Neural cell (in vitro differentiated cells): ENCODE results near the gene VSIG8. TPM values are rescaled to one million over a fixed set of nuclear protein-coding genes. Genes with fewer than 3 reads are reported as not detected.

Source experiments
- H2AFZ ChIP-seq: fragments of 200-600, 300-800 bp; sonication (generic), shearing (Covaris generic); 2 replicates; pipeline ENCODE4 v1.6.0; 2014; ENCODE audit warnings: low read depth, mild to moderate bottlenecking, antibody characterized with exemption, low read length, moderate library complexity
- H3F3A ChIP-seq: fragments of 200-600 bp; shearing (Covaris generic); 2 replicates; pipeline ENCODE4 v1.6.1; 2016; ENCODE audit warnings: mild to moderate bottlenecking, moderate library complexity, mixed read lengths, antibody characterized with exemption, low read length; ENCODE audit not compliant: insufficient read depth, poor library complexity, severe bottlenecking
- H3K27ac ChIP-seq: fragments of 200-600, 300-800 bp; sonication (generic), shearing (Covaris generic); 2 replicates; pipeline ENCODE4 v1.5.1; 2014; ENCODE audit warnings: mild to moderate bottlenecking, low read length, moderate library complexity
- H3K27me3 ChIP-seq: fragments of 300-800, 200-600 bp; sonication (generic), shearing (Covaris generic); 2 replicates; pipeline ENCODE4 v1.6.0; 2014; ENCODE audit warnings: mild to moderate bottlenecking, low read depth, low read length, moderate library complexity; ENCODE audit not compliant: insufficient read depth
- H3K36me3 ChIP-seq: fragments of 300-800, 200-600 bp; sonication (generic), shearing (Covaris generic); 2 replicates; pipeline ENCODE4 v1.5.1; 2014; ENCODE audit warnings: mild to moderate bottlenecking, antibody characterized with exemption, low read length, moderate library complexity; ENCODE audit not compliant: insufficient read depth
- H3K4me2 ChIP-seq: fragments of 300-800, 200-600 bp; sonication (generic), shearing (Covaris generic); 2 replicates; pipeline ENCODE4 v1.6.0; 2014; ENCODE audit warnings: mild to moderate bottlenecking, low read length
- H3K4me3 ChIP-seq: fragments of 300-800, 200-600 bp; sonication (generic), shearing (Covaris generic); 2 replicates; pipeline ENCODE4 v1.5.1; 2014; ENCODE audit warnings: mild to moderate bottlenecking, low read length, moderate library complexity
- H3K79me2 ChIP-seq: fragments of 200-600 bp; shearing (Covaris generic); replicated peaks from 2 replicates; pipeline ENCODE4 v1.6.0; 2014; ENCODE audit warnings: mild to moderate bottlenecking, low read length, moderate library complexity; ENCODE audit not compliant: insufficient read depth
- H3K9ac ChIP-seq: fragments of 300-800, 200-600 bp; sonication (generic), shearing (Covaris generic); 2 replicates; pipeline ENCODE4 v1.6.1; 2016; ENCODE audit warnings: mild to moderate bottlenecking, low read length, mixed read lengths
- H3K9me2 ChIP-seq: fragments of 200-600 bp; shearing (Covaris generic); 2 replicates; pipeline ENCODE4 v1.6.1; 2016; ENCODE audit warnings: mild to moderate bottlenecking, low read length, mixed read lengths; ENCODE audit not compliant: insufficient read depth
- H3K9me3 ChIP-seq: fragments of 200-600, 300-800 bp; sonication (generic), shearing (Covaris generic); 2 replicates; pipeline ENCODE4 v1.6.1; 2016; ENCODE audit warnings: mild to moderate bottlenecking, mixed run types, low read length, moderate library complexity, mixed read lengths
- H4K20me1 ChIP-seq: fragments of 200-600 bp; shearing (Covaris generic); 2 replicates; pipeline ENCODE4 v1.6.1; 2016; ENCODE audit warnings: mild to moderate bottlenecking, mixed run types; ENCODE audit not compliant: insufficient read depth
- EZH2 ChIP-seq: fragments of 200-600, 300-800 bp; shearing (Covaris generic), sonication (generic); IDR thresholded peaks from 2 replicates; pipeline ENCODE4 v1.6.1; 2014; ENCODE audit warnings: antibody characterized with exemption, low read length, borderline replicate concordance, mild to moderate bottlenecking; ENCODE audit not compliant: insufficient read depth, poor library complexity, severe bottlenecking
- MXI1 ChIP-seq: fragments of 450-650 bp; conservative IDR thresholded peaks from 2 replicates; pipeline ENCODE4 v1.6.1; 2014; ENCODE audit warnings: antibody characterized with exemption, mild to moderate bottlenecking; ENCODE audit not compliant: poor library complexity, severe bottlenecking
- POLR2AphosphoS5 ChIP-seq: IDR thresholded peaks from 2 replicates; pipeline ENCODE4 v1.6.1; 2012
- RAD21 ChIP-seq: fragments of 450-650 bp; conservative IDR thresholded peaks from 2 replicates; pipeline ENCODE4 v1.6.1; 2014; ENCODE audit warnings: antibody characterized with exemption, mild to moderate bottlenecking, moderate library complexity
- REST ChIP-seq: IDR thresholded peaks from 2 replicates; pipeline ENCODE4 v1.6.1; 2012; ENCODE audit warnings: borderline replicate concordance
- SMC3 ChIP-seq: fragments of 450-650 bp; conservative IDR thresholded peaks from 2 replicates; pipeline ENCODE4 v1.6.1; 2014; ENCODE audit warnings: antibody characterized with exemption, mild to moderate bottlenecking, moderate library complexity; ENCODE audit not compliant: poor library complexity
- TAF1 ChIP-seq: IDR thresholded peaks from 2 replicates; pipeline ENCODE4 v1.6.1; 2012; ENCODE audit warnings: low read depth
- polyA plus RNA-seq: library from polyadenylated mRNA; depleted of rRNA; stranded (reverse); fragments of >200 nt; gene quantifications from 2 replicates; pipeline ENCODE4 v1.2.3, GENCODE V29; 2014
- TF ChIP-seq, protein P1 (sequence below): fragments of 450-650 bp; IDR thresholded peaks from 2 replicates; pipeline ENCODE4 v1.5.1; 2014; ENCODE audit warnings: antibody characterized with exemption, mild to moderate bottlenecking, moderate library complexity; ENCODE audit not compliant: poor library complexity, severe bottlenecking

The VSIG8 gene
- polyA plus RNA-seq, 1 donor from 2014 or later: 0.37 TPM

GRCh38 chr1:159841749-159842148 is 20.7 kb downstream of the VSIG8 start:
- no peak overlapping the region for H2AFZ ChIP-seq
- TF ChIP-seq MXI1 (no peak), POLR2AphosphoS5 (no peak), TAF1 (no peak), REST (no peak), SMC3 (no peak), EZH2 (no peak), RAD21 (no peak)
- TF ChIP-seq, protein P1, sequence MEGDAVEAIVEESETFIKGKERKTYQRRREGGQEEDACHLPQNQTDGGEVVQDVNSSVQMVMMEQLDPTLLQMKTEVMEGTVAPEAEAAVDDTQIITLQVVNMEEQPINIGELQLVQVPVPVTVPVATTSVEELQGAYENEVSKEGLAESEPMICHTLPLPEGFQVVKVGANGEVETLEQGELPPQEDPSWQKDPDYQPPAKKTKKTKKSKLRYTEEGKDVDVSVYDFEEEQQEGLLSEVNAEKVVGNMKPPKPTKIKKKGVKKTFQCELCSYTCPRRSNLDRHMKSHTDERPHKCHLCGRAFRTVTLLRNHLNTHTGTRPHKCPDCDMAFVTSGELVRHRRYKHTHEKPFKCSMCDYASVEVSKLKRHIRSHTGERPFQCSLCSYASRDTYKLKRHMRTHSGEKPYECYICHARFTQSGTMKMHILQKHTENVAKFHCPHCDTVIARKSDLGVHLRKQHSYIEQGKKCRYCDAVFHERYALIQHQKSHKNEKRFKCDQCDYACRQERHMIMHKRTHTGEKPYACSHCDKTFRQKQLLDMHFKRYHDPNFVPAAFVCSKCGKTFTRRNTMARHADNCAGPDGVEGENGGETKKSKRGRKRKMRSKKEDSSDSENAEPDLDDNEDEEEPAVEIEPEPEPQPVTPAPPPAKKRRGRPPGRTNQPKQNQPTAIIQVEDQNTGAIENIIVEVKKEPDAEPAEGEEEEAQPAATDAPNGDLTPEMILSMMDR: no peak
- no peak overlapping the region for H3K4me2 ChIP-seq
- no peaks in the 10 kb centered on the region for H3K36me3 ChIP-seq
- H3K27ac ChIP-seq: no peak overlapping the region
- H3K9me2 ChIP-seq: no peaks in the 10 kb centered on the region
- no peak overlapping the region for H3K4me3 ChIP-seq
- no peaks in the 10 kb centered on the region for H3K79me2 ChIP-seq
- no peaks in the 10 kb centered on the region for H3K9me3 ChIP-seq
- peaks cover 60% of the 10 kb centered on the region for H3K27me3 ChIP-seq
- H3K9ac ChIP-seq: no peak overlapping the region
- H3F3A ChIP-seq: no peaks in the 10 kb centered on the region
- no peaks in the 10 kb centered on the region for H4K20me1 ChIP-seq

DNA sequence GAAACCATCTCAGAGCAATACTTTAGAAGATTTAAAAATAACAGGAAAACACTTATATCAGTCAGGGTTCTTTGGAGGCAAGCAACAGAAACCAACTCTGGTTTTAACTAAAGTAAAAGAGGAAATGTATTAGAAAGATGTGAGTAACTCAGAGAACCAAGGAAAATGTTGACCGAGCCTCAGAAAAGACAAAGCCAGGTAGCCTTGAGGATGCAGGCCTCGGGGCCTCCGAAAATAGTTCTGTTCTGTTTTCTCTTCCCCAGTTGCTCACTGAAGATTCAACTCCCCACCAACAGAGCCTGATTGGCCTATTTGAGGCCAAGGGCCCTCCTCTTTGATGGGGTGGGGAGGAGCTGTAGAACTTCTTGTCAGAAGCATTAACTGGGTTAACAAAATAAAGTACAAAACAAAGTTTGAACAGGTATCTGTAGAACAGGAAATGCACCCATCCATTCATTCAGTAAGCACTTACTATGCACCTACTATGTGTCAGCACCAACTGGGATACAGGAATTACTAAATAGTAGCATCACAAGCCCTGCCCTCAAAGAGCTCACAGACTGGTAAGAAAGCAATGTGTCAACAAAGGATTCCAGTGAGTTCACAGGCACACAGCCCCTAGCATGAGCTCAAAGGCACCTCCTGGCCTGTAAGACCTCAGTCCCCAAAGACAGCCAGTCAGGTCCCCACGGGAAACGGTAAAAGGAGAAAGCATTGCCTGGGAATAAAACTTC is 23.2 kb downstream of the VSIG8 start:
- H3K4me3 ChIP-seq: no peak overlapping the region
- H3K9me2 ChIP-seq: no peaks in the 10 kb centered on the region
- no peaks in the 10 kb centered on the region for H3K79me2 ChIP-seq
- peaks cover 77% of the 10 kb centered on the region for H3K27me3 ChIP-seq
- no peaks in the 10 kb centered on the region for H3K9me3 ChIP-seq
- H3K36me3 ChIP-seq: no peaks in the 10 kb centered on the region
- no peaks in the 10 kb centered on the region for H4K20me1 ChIP-seq
- no peaks in the 10 kb centered on the region for H3F3A ChIP-seq
- H3K9ac ChIP-seq: no peak overlapping the region
- H2AFZ ChIP-seq: no peak overlapping the region
- no peak overlapping the region for H3K27ac ChIP-seq
- TF ChIP-seq EZH2 (no peak), REST (no peak), RAD21 (no peak), MXI1 (no peak), TAF1 (no peak), SMC3 (no peak)
- H3K4me2 ChIP-seq: no peak overlapping the region
